ENCODE measurements around the gene YKT6.

- TF ChIP-seq CTCF (optimal IDR thresholded peaks at IDR 0.05 in 1 of 3, IDR thresholded peaks at IDR 0.05 in 1 of 3, conservative IDR thresholded peaks at IDR 0.05 in 1 of 3; ENCODE audit: extremely low read depth in 1 of 3, insufficient read depth in 2 of 3, low read length in 3 of 3), result no peak
- no peak for TF ChIP-seq EZH2 (IDR thresholded peaks at IDR 0.05; ENCODE audit: low read length)
These were observed 24.3 kb downstream of the YKT6 start for GRCh38 chr7:44224974-44225565.

All from keratinocyte (primary cell).